Liver (tissue), 9 donors: ENCODE results near the gene UTP15. TPM values are rescaled to one million over a fixed set of nuclear protein-coding genes. Genes with fewer than 3 reads are reported as not detected.

Source experiments
- DNase-seq: peaks from one replicate; pipeline ENCODE4 v3.0.0-alpha.2; 2017; ENCODE audit warnings: low spot score
- H3K27ac ChIP-seq, 2 donors: one replicate each; pipeline ENCODE4 v1.7.0; 2013; ENCODE audit warnings: inconsistent platforms in 2 of 2, low read length in 2 of 2, control low read depth in 1 of 2, low read depth in 1 of 2, mild to moderate bottlenecking in 1 of 2
- H3K27me3 ChIP-seq, 4 donors: one replicate each; pipeline versions ENCODE4 v1.6.1 to v1.7.0; 2013; ENCODE audit warnings: low read length in 3 of 4, inconsistent platforms in 1 of 4, mild to moderate bottlenecking in 1 of 4, moderate library complexity in 1 of 4; ENCODE audit not compliant: control insufficient read depth in 4 of 4, insufficient read depth in 4 of 4
- H3K36me3 ChIP-seq, 4 donors: one replicate each; pipeline versions ENCODE4 v1.6.1 to v1.7.0; 2013; ENCODE audit warnings: low read length in 3 of 4, mild to moderate bottlenecking in 3 of 4, low read depth in 1 of 4, moderate library complexity in 1 of 4; ENCODE audit not compliant: control insufficient read depth in 4 of 4, insufficient read depth in 3 of 4
- H3K4me1 ChIP-seq, 4 donors: one replicate each; pipeline versions ENCODE4 v1.6.1 to v1.7.0; 2013; ENCODE audit warnings: low read length in 3 of 4, mild to moderate bottlenecking in 3 of 4, moderate library complexity in 1 of 4; ENCODE audit not compliant: control insufficient read depth in 4 of 4, insufficient read depth in 4 of 4
- H3K4me3 ChIP-seq, 3 donors: one replicate each; pipeline versions ENCODE4 v1.6.1 to v1.7.0; 2013; ENCODE audit warnings: low read length in 3 of 3, control low read depth in 1 of 3, low read depth in 1 of 3, mild to moderate bottlenecking in 1 of 3
- H3K9ac ChIP-seq, 2 donors: one replicate each; pipeline ENCODE4 v1.7.0; 2013; ENCODE audit warnings: low read length in 2 of 2, mild to moderate bottlenecking in 2 of 2, moderate library complexity in 2 of 2, control low read depth in 1 of 2, low read depth in 1 of 2
- H3K9me3 ChIP-seq, 4 donors: one replicate each; pipeline versions ENCODE4 v1.6.1 to v1.7.0; 2013; ENCODE audit warnings: low read length in 3 of 4; ENCODE audit not compliant: control insufficient read depth in 4 of 4
- EGR1 ChIP-seq, 2 donors: IDR thresholded peaks; 2 replicates each; pipeline ENCODE4 v1.6.1; 2016 to 2018; ENCODE audit warnings: antibody characterized with exemption in 2 of 2, low read depth in 2 of 2
- FOXA1 ChIP-seq: IDR thresholded peaks from 2 replicates; pipeline ENCODE4 v1.6.1; 2016; ENCODE audit warnings: antibody characterized with exemption
- FOXA2 ChIP-seq: IDR thresholded peaks from 2 replicates; pipeline ENCODE4 v1.6.1; 2016; ENCODE audit warnings: antibody characterized with exemption
- GABPA ChIP-seq, 2 donors: IDR thresholded peaks in 1 of 2; conservative IDR thresholded peaks in 1 of 2; 2 replicates each; pipeline ENCODE4 v1.6.1; 2016; ENCODE audit warnings: antibody characterized with exemption in 2 of 2, mild to moderate bottlenecking in 1 of 2, moderate library complexity in 1 of 2
- HNF4A ChIP-seq, 2 donors: conservative IDR thresholded peaks; 2 replicates each; pipeline ENCODE4 v1.6.1; 2016; ENCODE audit warnings: antibody characterized with exemption in 2 of 2, mild to moderate bottlenecking in 2 of 2
- HNF4G ChIP-seq: IDR thresholded peaks from 2 replicates; pipeline ENCODE4 v1.6.1; 2016; ENCODE audit warnings: antibody characterized with exemption
- JUND ChIP-seq, 2 donors: IDR thresholded peaks; 2 replicates each; pipeline ENCODE4 v1.6.1; 2016; ENCODE audit warnings: antibody characterized with exemption in 2 of 2
- NR2F2 ChIP-seq: IDR thresholded peaks from 2 replicates; pipeline ENCODE4 v1.6.1; 2016; ENCODE audit warnings: antibody characterized with exemption
- RAD21 ChIP-seq, 2 donors: IDR thresholded peaks; 2 replicates each; pipeline ENCODE4 v1.6.1; 2016; ENCODE audit warnings: antibody characterized with exemption in 2 of 2, mild to moderate bottlenecking in 2 of 2
- RXRA ChIP-seq, 2 donors: IDR thresholded peaks; 2 replicates each; pipeline ENCODE4 v1.6.1; 2017 to 2018; ENCODE audit warnings: antibody characterized with exemption in 2 of 2, mild to moderate bottlenecking in 1 of 2
- SP1 ChIP-seq: IDR thresholded peaks from 2 replicates; pipeline ENCODE4 v1.6.1; 2018; ENCODE audit warnings: antibody characterized with exemption, mild to moderate bottlenecking
- TAF1 ChIP-seq: conservative IDR thresholded peaks from 2 replicates; pipeline ENCODE4 v1.6.1; 2016; ENCODE audit warnings: antibody characterized with exemption, mild to moderate bottlenecking
- YY1 ChIP-seq: IDR thresholded peaks from 2 replicates; pipeline ENCODE4 v1.6.1; 2016; ENCODE audit warnings: antibody characterized with exemption, mild to moderate bottlenecking
- WGBS: extraction: QIAGEN DNeasy Blood & Tissue Kit; methylation state at CpG from one replicate; pipeline ENCODE4 v1.1.7; 2013; 5-methylcytosine and 5-hydroxymethylcytosine counted together
- polyA plus RNA-seq, 2 donors: library from polyadenylated mRNA; stranded (reverse) in 1 of 2; unstranded in 1 of 2; fragments of 200-250 nt in 1 of 2; fragments of >200 nt in 1 of 2; fragmentation: Nextera tagmentation in 1 of 2; extraction: Ambion mirVana in 1 of 2; gene quantifications; one replicate each; pipeline versions ENCODE4 v1.2.1 to v1.2.3, GENCODE V29; 2013 to 2015
- total RNA-seq, 2 donors: library from RNA; depleted of rRNA; stranded (reverse); fragments of >200 nt; gene quantifications; one replicate each; pipeline ENCODE4 v1.2.3, GENCODE V29; 2014
- TF ChIP-seq, protein P1 (sequence below): IDR thresholded peaks from 2 replicates; pipeline ENCODE4 v1.6.1; 2016; ENCODE audit warnings: antibody characterized with exemption
- TF ChIP-seq, protein P2 (sequence below): IDR thresholded peaks from 2 replicates; pipeline ENCODE4 v1.6.1; 2016; ENCODE audit warnings: antibody characterized with exemption
- TF ChIP-seq, protein P3 (sequence below): IDR thresholded peaks from 2 replicates; pipeline ENCODE4 v1.6.1; 2016; ENCODE audit warnings: antibody characterized with exemption, mild to moderate bottlenecking
- TF ChIP-seq, protein P4 (sequence below): fragments of 150-350 bp; IDR thresholded peaks from 2 replicates; pipeline ENCODE4 v1.5.1; 2017; ENCODE audit warnings: improper control_type of control experiment, low read depth, low read length; ENCODE audit not compliant: missing input control
- TF ChIP-seq, protein P5 (sequence below): IDR thresholded peaks from 2 replicates; pipeline ENCODE4 v1.6.1; 2016; ENCODE audit warnings: antibody characterized with exemption
- donor health status: healthy.
- donor health status: healthy.
- donor health status: healthy.
- donor health status: healthy.
- donor health status: healthy.

Gene UTP15
- total and polyA plus RNA-seq, 4 donors = 3.5 to 18.1 (median 5.4) TPM

DNA sequence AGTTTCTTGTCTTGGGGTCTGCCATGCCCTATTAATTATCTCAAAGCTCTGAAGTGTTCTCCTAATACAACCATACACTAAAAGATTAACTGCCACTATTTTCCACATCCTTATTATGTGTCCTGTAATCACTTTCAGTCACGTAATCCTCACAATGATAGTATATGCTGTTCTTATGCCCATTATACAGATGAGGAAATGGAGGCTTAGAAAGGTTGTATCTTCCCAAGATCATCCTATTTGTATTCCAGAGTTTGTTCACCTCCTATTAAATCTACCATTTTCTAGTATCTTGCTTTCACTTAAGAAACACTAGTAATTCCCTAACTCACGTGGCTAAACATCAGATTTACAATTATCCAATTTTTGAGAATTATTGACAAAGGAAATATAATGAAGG lies 57.5 kb downstream of the UTP15 start (continued):
- TF ChIP-seq TAF1 (no peak), RAD21 (IDR thresholded peaks at IDR 0.05) (no peak), FOXA2 (no peak), HNF4G (no peak), EGR1 (IDR thresholded peaks at IDR 0.05; ENCODE audit: low read depth in 2 of 2) (no peak), JUND (IDR thresholded peaks at IDR 0.05) (no peak)
- TF ChIP-seq, protein P1, sequence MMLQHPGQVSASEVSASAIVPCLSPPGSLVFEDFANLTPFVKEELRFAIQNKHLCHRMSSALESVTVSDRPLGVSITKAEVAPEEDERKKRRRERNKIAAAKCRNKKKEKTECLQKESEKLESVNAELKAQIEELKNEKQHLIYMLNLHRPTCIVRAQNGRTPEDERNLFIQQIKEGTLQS = no peak

DNA sequence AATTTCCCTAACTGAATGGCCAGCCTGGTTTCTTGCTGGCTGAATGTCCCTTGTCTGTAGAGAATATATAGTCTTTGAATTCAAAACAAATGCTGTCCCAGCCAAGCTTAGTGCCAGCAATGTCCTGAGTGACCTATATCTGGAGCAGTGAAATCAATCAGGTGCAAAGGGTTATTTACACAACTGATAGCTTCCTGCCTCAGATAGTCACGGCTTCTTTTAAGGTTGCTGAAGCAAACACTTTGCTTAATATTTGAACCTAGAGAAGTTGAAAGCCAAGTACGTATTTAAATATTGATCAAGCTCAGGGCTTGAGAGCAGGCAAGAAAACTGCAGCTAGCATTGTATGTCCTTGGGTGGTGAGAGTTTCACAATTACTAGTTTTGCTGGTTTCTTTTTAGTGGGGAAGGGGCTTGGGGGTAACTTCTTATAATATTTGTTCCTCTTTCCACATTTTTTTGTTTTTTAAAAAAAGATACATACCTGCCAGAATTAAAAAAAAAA lies 58.4 kb downstream of the UTP15 start:
- no peaks in the 10 kb centered on the region for H3K9me3 ChIP-seq
- no peak overlapping the region for H3K4me3 ChIP-seq
- H3K27ac ChIP-seq = peak overlapping the region in 1 of 2 donors; percentile 26
- no peak overlapping the region for H3K9ac ChIP-seq
- no peak for DNase-seq
- H3K36me3 ChIP-seq = no peaks in the 10 kb centered on the region
- H3K27me3 ChIP-seq = no peaks in the 10 kb centered on the region
- 25% methylated on average over 2 of the region's 2 CpGs for WGBS
- H3K4me1 ChIP-seq = peaks cover 12 to 31% (median 25%) of the 10 kb centered on the region in 4 donors
- TF ChIP-seq FOXA1 (peak; percentile 73), TAF1 (no peak), FOXA2 (peak; percentile 80), EGR1 (IDR thresholded peaks at IDR 0.05; ENCODE audit: low read depth in 2 of 2) (no peak), HNF4G (peak; percentile 75), RXRA (IDR thresholded peaks at IDR 0.05) (peak; percentile 38 to 93), HNF4A (conservative IDR thresholded peaks at IDR 0.05) (peak; percentile 50 to 94), YY1 (peak; percentile 43), SP1 (peak; percentile 83), NR2F2 (peak; percentile 28), RAD21 (IDR thresholded peaks at IDR 0.05) (peak in 1 of 2 donors; percentile 59), GABPA (IDR thresholded peaks at IDR 0.05 in 1 of 2, conservative IDR thresholded peaks at IDR 0.05 in 1 of 2) (no peak), JUND (IDR thresholded peaks at IDR 0.05) (peak; percentile 28 to 92)
- TF ChIP-seq, protein P1 = peak; percentile 22
- TF ChIP-seq, protein P2, sequence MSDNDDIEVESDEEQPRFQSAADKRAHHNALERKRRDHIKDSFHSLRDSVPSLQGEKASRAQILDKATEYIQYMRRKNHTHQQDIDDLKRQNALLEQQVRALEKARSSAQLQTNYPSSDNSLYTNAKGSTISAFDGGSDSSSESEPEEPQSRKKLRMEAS = no peak
- TF ChIP-seq, protein P3, sequence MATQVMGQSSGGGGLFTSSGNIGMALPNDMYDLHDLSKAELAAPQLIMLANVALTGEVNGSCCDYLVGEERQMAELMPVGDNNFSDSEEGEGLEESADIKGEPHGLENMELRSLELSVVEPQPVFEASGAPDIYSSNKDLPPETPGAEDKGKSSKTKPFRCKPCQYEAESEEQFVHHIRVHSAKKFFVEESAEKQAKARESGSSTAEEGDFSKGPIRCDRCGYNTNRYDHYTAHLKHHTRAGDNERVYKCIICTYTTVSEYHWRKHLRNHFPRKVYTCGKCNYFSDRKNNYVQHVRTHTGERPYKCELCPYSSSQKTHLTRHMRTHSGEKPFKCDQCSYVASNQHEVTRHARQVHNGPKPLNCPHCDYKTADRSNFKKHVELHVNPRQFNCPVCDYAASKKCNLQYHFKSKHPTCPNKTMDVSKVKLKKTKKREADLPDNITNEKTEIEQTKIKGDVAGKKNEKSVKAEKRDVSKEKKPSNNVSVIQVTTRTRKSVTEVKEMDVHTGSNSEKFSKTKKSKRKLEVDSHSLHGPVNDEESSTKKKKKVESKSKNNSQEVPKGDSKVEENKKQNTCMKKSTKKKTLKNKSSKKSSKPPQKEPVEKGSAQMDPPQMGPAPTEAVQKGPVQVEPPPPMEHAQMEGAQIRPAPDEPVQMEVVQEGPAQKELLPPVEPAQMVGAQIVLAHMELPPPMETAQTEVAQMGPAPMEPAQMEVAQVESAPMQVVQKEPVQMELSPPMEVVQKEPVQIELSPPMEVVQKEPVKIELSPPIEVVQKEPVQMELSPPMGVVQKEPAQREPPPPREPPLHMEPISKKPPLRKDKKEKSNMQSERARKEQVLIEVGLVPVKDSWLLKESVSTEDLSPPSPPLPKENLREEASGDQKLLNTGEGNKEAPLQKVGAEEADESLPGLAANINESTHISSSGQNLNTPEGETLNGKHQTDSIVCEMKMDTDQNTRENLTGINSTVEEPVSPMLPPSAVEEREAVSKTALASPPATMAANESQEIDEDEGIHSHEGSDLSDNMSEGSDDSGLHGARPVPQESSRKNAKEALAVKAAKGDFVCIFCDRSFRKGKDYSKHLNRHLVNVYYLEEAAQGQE = no peak
- TF ChIP-seq, protein P4, sequence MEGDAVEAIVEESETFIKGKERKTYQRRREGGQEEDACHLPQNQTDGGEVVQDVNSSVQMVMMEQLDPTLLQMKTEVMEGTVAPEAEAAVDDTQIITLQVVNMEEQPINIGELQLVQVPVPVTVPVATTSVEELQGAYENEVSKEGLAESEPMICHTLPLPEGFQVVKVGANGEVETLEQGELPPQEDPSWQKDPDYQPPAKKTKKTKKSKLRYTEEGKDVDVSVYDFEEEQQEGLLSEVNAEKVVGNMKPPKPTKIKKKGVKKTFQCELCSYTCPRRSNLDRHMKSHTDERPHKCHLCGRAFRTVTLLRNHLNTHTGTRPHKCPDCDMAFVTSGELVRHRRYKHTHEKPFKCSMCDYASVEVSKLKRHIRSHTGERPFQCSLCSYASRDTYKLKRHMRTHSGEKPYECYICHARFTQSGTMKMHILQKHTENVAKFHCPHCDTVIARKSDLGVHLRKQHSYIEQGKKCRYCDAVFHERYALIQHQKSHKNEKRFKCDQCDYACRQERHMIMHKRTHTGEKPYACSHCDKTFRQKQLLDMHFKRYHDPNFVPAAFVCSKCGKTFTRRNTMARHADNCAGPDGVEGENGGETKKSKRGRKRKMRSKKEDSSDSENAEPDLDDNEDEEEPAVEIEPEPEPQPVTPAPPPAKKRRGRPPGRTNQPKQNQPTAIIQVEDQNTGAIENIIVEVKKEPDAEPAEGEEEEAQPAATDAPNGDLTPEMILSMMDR = no peak
- TF ChIP-seq, protein P5, sequence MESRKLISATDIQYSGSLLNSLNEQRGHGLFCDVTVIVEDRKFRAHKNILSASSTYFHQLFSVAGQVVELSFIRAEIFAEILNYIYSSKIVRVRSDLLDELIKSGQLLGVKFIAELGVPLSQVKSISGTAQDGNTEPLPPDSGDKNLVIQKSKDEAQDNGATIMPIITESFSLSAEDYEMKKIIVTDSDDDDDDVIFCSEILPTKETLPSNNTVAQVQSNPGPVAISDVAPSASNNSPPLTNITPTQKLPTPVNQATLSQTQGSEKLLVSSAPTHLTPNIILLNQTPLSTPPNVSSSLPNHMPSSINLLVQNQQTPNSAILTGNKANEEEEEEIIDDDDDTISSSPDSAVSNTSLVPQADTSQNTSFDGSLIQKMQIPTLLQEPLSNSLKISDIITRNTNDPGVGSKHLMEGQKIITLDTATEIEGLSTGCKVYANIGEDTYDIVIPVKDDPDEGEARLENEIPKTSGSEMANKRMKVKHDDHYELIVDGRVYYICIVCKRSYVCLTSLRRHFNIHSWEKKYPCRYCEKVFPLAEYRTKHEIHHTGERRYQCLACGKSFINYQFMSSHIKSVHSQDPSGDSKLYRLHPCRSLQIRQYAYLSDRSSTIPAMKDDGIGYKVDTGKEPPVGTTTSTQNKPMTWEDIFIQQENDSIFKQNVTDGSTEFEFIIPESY = no peak
